ENCODE results near the gene DAP. TPM values are rescaled to one million over a fixed set of nuclear protein-coding genes. Genes with fewer than 3 reads are reported as not detected.
"Not testable (repeated sequence)": the region's sequence is repeated elsewhere in the genome, so short reads cannot be mapped to it uniquely, and the experiment has no call there.

Gene DAP
- polyA plus RNA-seq, 3 donors, result 119 to 128 (median 126) TPM

DNA sequence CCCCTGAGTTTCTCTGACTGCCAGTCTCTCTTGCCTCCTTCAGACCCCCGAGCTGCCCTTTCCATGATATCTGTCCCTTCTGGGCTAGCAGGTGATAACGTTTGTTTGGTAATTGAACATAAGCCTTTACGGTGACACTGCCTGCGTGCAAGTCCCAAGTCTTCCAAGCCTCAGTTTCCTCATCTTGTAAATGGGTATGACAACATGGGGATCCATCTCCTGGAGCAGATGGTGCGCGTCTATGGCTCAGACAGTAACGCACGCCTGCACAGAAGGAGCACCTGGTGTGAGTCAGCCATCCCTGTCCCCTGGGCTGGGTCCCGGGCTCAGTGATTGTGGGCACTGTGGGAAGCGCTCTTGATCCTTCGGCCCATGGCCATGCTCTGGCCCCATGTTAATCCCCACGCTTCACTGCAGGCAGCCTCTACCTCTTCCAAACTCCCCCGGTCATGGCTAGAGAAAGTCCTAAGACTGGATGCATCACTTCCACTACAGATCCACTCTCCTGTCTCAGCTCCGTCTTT, 85.8 kb downstream of the DAP start:
- no peak for DNase-seq (ENCODE audit: low read depth in 3 of 3, low spot score in 2 of 3)

DNA sequence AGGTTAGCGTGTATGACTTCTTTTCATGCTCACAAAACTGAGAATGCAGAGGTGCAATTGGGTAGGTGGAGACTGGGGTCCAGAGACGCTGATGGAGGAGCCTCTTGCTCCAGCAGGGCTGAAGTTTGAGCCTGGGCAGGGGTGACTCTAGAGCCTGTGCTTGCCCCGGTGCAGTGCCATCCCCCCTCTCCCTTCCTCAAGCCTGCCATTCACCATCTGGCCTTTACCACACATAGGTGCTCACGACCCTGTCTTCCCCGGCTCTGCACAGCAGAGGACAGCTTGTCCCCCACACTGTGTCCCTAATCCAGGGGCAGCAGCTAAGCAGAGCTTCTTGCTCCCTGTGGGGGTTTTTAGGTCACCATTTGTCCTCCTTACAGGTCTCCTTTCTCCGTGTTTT, 86.5 kb downstream of the DAP start:
- DNase-seq (ENCODE audit: low read depth in 3 of 3, low spot score in 2 of 3), result no peak

DNA sequence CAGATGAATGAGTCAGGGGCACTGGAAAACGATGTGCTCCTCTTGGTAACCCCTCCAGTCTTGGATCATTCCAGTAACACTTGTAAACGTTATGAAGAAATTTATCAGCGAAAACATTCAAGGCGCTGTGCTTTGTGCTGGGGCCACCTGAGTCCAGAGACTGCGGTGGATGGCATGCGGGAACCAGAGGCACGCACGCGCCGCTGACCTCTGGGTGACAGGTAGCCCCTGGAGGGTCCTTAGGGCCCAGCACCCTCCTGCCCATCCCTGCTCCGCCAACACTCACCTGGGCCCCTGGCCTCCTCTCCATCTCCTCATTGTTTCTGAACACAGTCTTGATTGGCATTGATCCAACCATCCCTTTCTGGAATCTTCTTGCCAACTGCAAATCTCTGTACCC, 86.9 kb downstream of the DAP start:
- no peak for DNase-seq (ENCODE audit: low read depth in 3 of 3, low spot score in 2 of 3)

DNA sequence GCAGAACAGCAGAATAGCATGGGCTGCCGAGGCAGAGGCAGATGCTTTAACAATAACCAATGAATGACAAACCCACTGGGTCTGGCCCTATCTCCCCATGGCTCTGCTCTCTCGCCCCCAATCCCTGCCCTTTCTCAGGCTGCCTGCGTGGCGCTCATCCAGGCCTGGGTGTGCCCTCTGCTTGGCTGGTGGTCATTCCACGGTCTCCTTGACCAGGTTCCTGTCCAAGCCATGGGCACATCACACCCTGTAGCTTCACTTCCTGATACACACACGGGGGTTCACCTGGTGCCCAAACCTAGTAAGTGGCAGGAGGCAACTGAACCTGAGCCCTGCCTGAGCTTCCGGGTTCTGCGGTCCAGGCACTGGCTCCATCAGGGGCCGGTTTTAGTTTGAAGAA, 87.6 kb downstream of the DAP start:
- DNase-seq (ENCODE audit: low read depth in 3 of 3, low spot score in 2 of 3), result no peak

DNA sequence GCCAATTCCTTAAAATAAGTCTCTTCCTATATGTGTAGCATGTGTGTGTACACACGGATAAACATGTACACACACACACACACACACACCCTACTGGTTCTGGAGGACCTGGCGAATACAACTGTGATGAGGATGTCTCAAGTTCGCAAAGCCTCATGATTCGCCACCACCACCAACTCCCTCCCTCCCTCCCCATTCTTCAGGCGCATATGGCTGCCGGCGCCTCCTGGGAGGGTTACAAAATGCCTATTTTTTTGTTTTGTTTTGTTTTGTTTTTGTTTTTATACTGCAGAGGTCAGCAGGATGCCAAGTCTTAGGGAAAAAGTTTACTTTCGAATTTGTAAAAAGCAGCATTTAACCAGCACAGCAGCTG, 88.0 kb downstream of the DAP start:
- no peak for DNase-seq (ENCODE audit: low read depth in 3 of 3, low spot score in 2 of 3)

DNA sequence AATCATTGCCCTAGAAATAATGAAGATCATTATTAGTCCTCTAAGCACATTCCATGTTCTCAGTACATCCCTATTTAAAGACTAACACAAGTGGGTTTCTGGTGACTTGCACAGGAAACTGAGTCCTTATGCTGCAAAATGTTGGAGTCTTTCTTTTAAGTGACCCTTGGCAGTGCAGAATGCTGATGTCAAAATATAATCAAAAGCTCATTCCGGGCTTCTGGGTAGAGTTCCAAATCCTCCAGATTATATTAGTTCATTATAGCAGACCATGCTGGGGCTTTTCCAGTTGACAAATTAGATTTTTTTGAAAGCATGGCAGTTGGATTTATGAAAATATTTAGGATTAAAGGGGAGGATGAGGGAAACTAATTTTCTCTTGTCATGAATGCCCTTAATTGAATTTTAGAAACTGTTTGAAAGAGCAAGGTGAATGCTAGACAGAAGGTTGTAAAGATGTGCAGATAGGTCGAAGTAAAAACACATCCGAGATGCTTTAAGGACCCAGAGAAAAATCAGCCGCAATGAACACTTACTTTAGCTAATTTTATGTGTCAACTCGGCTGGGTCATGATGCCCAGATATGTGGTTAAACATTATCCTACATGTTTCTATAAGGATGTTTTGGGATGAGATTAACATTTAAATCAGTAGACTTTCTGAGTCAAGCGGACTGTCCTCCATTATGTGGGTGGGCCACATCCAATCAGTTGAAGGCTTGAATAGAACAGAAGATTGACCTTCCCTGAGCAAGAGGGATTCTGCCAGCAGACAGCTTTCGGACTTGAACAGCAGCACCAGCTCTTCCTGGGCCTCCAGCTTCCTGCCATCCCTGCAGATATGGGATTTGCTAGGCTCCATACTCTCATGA, 88.7 kb downstream of the DAP start:
- DNase-seq (ENCODE audit: low read depth in 3 of 3, low spot score in 2 of 3), result no peak

DNA sequence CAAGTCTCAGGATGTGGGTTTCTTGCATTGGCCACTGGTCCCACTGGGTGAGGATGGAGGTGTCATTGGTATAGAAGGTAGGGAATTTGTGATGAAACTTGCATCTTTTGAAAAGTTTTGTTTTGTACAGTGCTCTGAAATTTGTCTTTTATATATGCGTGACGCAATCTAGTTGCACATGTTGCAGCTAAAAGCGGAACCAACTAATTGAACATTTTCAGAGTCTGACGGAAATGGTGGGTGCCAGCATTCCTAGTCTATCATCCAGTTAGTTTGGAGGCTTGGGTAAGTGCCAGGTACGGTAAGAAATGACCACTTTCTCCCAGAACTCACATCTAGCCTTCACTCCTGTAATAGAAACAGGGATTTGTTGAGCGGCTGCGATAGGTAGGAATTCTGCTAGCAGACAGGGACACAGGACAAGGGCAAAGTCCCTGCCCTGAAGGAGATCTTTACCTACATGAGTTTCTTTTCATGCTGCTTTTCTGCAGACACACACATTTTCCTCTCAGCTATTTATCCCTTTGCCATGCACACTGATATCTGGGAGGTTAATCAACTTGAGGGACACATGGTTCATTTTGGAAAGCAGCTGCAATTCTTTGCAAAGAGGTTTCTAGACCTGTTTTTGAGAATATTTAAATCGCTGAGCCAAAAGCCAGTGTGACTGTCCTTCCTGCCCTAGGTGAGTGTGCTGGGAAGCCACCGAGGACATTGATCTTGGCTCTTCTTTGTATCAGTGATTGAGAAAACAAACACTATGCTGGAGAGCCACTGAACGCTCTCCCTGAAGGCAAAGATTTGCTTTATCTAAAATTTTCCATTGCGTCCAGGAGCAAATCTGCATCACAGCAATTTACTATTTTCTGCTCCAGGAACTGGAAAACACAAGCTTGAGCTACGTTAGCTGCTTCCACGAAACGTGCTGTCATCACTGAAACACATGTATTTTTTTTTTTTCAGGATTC, 89.7 kb downstream of the DAP start:
- DNase-seq (ENCODE audit: low read depth in 3 of 3, low spot score in 2 of 3), result no peak

DNA sequence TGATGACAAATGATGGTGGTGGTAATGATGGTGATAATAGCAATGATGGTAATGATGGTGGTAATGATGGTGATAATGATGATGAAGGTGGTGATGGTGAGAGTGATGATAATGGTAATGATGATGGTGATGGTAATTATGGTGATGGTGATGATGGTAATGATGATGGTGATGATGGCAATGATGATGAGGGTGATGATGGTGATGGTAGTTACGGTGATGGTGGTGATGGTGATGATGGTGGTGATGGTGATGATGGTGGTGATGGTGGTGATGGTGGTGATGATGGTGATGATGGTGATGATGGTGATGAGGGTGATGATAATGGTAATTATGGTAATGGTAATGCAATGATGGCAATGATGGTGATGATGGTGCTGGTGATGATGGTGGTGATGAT, 91.1 kb downstream of the DAP start:
- DNase-seq (ENCODE audit: low read depth in 3 of 3, low spot score in 2 of 3), result no peak

DNA sequence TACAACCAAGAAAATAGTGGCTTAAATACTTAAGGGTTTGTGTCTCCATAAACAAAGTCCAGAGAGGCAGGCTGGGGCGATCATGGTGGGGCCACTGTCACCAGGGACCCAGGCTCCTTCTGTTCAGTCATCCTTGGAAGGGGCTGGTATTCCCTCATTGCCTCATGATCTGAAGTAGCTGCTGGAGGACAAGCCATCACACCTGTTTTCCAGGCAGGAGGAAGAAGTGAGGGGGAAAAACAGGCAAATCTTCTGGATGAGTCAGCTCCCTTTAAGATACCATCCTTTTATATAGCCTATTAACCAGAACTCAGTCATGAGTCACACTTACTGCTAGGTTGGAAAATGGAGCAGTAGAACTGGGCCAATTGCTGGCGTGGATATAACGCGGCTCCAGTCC, 92.3 kb downstream of the DAP start:
- DNase-seq (ENCODE audit: low read depth in 3 of 3, low spot score in 2 of 3), result no peak

DNA sequence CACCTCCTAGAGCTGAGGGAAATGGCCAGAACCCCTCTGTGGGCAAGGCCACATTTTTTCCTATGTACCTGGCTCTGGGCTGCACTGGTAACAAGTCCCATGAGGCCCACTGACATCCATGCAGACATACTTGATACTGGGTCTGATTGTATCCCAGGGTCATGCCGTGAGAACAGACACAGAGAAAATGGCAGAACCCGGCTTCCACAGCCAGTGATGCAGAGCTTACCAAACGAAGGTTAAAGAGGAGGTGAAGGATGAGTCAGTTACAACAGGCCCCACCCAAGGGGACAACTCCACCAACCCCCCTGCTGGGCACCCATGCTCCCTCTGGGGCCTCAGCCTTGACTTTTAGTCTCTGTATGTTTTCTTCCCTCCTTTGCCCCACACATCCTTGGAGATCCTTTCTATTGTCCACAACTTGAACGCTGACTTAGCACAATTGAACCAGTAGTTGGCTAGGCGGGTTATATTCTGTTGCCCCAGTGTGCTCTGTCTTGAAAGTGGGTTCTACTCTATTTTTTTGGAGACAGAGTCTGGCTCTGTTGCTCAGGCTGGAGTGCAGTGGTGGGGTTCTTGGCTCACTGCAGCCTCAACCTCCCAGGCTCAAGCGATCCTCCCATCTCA, 93.5 kb downstream of the DAP start:
- DNase-seq (ENCODE audit: low read depth in 3 of 3, low spot score in 2 of 3), result no peak

DNA sequence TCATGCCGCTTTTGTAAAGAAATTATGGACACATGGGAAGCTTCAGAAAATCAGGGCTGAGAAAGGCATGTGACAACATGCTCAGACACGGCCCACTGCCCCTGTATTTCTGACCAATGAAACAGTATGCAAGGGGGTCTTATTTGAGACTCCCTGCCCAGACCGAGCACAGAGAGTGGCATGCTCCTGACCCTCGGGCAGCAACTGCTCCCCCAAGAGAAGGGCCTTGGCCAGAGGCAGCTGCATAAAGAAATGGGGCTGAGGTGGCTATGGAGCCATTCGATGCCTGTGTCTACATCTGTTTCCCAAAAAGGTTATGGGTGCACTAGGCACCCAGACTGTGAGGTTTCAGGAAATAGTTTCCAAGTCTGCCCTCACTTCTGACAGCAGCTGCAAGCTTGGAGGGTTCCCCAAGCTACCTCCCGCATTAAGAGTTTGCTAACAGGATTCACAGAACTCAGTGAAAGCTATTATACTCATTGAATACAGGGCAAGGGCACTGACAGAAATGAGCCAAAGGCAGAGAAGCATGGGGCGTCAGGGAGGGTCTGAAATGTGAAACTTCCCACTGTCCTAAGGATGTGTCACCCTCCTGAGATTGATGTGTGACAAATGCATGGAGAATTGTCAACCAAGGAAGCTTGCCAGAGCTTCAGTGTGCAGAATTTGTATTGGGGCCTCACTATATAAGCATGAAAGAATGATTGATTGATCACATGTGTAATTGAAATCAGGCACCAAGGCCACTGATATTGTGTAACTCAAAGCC, 94.3 kb downstream of the DAP start:
- no peak for DNase-seq (ENCODE audit: low read depth in 3 of 3, low spot score in 2 of 3)

DNA sequence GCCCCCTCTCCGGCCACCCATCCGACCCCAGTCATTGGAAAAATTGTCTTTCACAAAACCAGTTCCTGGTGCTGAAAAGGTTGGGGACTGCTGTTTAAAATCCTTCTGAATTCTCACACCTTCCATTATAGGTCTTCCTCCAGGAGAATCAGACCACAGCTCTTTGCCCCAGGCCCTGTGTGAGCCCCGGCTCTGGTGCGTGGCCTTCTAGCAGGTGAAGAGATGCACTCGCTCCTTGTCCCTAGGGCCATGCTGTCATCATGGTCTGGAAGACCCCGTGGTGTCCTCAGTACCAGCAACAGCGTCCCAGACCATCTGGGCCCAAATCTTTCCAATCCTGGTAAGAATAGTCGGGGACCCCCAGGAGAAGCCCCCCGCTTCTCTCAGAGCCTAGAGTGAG, 95.2 kb downstream of the DAP start:
- DNase-seq (ENCODE audit: low read depth in 3 of 3, low spot score in 2 of 3), result no peak

DNA sequence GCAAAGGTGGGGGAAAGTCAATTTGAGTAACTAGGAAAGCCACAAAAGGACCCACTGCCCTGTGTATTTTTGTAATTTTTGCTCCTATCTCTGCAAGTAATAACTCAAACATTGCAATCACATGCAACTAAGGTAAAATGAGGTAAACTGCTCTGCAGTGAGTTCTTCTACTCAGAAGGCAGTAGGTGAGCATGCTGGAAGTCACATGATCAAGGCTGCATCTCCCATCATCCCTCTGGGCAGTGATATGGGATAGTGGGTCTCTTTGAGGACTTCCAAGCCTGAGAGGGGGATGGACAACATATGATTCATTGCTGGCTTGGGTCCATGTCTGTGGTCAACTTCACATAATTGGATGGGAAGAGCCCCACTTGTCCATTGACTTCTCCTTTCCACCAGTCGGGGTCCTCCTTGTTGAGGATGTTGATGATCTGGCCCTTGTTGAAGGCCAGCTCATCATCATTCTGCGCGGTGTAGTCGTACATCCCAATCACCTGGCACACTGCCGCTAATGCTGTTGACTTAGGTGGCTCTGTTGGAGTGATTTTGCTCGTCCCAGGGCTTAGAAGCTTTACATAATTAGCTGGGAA, 96.8 kb downstream of the DAP start:
- not testable (repeated sequence) for DNase-seq (ENCODE audit: low read depth in 3 of 3, low spot score in 2 of 3)

DNA sequence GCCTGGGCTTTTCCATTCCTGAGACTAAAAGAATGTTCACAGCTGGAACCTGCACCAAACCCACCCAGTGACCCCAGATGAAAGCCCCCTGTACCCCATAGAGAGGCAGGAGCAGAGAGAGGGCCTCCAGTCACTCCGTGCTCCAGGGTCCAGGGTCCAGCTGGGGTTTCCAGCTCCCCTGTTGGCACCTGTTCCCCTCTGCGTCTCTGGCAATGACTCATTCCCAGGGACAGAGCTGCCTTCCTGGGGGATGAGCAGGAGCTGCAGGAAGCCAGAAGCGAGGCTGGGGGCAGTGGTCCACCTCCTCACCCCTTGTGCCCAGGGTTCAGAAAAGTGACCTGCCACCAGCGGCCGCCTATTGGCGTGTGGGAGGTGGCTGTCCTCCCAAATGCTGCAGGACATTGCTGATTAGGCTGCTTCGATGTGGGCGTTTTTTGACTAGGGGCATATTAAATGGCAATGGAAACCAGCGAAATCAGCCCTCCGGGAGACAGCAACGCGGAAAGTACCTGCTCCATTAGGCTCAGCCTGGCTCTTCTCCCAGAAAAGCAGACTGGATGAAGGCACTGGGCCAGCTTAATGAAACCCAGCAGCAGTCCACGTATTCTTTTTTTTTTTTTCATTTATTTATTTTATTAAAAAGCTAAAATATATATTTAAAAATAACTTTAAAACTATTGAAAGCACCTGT, 97.4 kb downstream of the DAP start:
- no peak for DNase-seq (ENCODE audit: low read depth in 3 of 3, low spot score in 2 of 3)

DNA sequence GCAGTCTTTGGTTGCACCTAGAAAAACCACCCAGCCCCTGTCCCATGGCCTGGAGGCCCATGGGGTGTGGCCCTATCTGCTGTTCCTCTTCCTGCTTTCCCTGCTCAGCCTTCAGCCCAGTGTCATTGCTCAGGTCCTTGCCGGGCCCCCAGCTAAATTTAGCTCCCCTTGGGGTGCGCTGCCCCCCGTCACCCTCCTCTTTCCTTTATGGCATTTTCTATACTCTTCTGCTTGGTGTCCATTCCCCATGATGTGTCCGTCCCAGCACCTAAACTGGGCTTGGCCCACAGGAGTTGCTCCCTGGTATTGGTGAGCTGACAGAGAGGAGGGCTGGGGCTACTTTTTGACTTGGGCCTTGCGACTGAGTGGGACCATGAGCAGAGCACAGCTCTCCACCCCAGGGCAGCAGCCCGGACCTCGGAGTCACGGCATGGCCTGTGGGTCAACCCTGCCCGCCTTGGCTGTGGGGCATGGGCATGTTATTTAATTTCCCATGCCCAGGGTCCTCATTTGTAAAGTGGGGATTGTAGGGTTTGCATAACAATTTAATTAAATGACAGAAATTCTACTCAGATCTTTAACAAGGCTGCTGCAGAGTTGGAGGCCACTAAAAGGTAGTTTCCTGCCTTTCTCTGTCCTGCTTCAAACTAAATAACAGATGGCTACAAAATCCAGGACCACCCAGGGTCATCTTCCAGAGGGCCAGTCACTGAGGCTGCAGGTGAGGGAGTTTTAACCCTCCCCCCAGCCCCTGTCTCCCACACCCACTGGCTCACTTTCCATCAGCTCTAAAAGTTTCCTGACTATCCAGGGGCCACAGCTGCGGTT, 98.2 kb downstream of the DAP start:
- DNase-seq (ENCODE audit: low read depth in 3 of 3, low spot score in 2 of 3), result no peak

DNA sequence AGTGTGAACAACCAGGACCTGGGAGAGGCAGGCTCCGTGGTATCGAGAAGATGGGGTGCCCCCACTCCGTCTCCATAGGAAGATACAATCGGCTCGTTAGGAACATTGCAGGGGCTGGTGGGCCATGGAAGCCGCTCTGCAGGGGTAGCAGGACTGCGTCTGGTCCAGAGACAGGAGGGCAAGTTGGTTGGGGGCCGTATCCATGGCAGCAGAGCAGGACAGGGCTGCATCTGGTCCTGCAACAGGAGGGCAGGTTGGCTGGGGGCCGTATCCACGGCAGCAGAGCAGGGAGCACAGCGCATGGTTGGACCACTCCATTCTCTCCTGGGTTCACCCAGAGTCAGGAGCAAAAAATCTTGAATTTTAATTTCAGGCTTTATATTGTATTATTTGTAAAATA, 99.0 kb downstream of the DAP start:
- no peak for DNase-seq (ENCODE audit: low read depth in 3 of 3, low spot score in 2 of 3)

DNA sequence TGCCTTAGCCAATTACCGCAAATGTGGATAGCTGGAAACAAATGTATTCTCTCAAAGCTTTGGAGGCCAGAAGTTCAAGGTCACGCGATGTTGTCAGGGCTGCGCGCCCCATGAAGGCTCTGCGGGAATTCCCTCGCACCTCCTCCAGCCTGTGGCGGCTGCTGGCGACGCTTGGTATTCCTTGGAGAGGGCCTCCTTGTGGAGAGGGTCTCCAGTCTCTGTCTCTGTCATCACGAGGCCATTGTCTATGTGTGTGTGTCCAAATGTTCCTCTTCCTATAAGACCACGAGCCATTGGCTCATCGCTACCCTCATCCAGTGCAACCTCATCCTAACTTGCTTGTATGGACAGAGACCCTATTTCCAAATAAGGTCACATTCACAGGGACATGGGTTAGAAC, 99.6 kb downstream of the DAP start:
- DNase-seq (ENCODE audit: low read depth in 3 of 3, low spot score in 2 of 3), result no peak

DNA sequence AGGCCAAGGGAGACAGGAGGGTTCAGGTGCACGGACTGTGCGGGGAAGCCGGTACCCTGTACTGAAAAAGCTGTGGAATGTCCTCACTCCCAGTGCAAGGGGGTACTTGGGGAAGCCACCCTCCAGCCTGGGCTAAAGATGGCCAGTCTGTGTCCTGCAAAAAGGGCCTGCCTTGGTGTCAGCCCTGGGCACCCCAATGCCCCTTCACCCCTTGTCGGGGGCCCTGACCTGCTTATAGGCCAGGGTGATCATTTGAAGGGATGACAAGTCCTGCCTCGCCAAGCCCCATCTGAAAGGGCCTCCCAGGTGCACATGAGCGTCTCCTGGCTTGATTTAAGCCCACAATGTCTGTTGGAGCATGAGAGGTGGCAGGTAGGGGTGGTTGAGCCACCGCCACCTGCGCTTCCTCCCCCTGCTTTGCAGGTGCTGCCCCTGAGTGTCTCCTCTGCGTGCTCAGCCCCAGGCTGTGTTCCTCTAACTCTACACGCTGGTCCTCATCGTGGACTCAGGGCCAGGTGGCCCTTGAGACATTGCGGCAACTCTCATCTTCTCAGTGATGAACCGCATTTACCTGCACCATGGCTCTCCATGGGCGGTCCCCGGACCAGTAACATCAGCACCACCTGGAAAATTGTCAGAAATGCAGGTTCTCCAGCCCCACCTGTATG, 100.2 kb downstream of the DAP start:
- no peak for DNase-seq (ENCODE audit: low read depth in 3 of 3, low spot score in 2 of 3)

All from right renal cortex interstitium (tissue), 3 donors.